Astrocyte of the spinal cord (primary cell): Measurements from ENCODE around the gene ORC4.

Experiments used
- DNase-seq: peaks from one replicate; pipeline ENCODE4 v3.0.0; 2011; ENCODE audit warnings: low read depth, low spot score
- H3K4me3 ChIP-seq: 2 replicates; pipeline ENCODE4 v1.5.1; 2011; ENCODE audit warnings: low read depth, mild to moderate bottlenecking, low read length, moderate library complexity
- in situ Hi-C: cut with HindIII; loops from 2 replicates; pipeline ENCODE4 v1.10.0; 2017; ENCODE audit warnings: low sequenced_read_pairs
- TF ChIP-seq, protein P1 (sequence below): IDR thresholded peaks from 2 replicates; pipeline ENCODE4 v1.5.1; 2012; ENCODE audit warnings: low read depth, mild to moderate bottlenecking, low read length, inconsistent platforms

ORC4 gene

DNA sequence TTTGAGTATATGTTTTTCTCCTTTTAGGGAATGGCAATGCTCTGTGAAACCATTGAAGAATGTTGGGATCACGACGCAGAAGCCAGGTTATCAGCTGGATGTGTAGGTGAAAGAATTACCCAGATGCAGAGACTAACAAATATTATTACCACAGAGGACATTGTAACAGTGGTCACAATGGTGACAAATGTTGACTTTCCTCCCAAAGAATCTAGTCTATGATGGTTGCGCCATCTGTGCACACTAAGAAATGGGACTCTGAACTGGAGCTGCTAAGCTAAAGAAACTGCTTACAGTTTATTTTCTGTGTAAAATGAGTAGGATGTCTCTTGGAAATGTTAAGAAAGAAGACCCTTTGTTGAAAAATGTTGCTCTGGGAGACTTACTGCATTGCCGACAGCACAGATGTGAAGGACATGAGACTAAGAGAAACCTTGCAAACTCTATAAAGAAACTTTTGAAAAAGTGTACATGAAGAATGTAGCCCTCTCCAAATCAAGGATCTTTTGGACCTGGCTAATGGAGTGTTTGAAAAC, 93.4 kb downstream of the ORC4 start:
- TF ChIP-seq, protein P1, sequence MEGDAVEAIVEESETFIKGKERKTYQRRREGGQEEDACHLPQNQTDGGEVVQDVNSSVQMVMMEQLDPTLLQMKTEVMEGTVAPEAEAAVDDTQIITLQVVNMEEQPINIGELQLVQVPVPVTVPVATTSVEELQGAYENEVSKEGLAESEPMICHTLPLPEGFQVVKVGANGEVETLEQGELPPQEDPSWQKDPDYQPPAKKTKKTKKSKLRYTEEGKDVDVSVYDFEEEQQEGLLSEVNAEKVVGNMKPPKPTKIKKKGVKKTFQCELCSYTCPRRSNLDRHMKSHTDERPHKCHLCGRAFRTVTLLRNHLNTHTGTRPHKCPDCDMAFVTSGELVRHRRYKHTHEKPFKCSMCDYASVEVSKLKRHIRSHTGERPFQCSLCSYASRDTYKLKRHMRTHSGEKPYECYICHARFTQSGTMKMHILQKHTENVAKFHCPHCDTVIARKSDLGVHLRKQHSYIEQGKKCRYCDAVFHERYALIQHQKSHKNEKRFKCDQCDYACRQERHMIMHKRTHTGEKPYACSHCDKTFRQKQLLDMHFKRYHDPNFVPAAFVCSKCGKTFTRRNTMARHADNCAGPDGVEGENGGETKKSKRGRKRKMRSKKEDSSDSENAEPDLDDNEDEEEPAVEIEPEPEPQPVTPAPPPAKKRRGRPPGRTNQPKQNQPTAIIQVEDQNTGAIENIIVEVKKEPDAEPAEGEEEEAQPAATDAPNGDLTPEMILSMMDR: no peak
- in situ Hi-C loops: no loop called here
- no peak for DNase-seq

DNA sequence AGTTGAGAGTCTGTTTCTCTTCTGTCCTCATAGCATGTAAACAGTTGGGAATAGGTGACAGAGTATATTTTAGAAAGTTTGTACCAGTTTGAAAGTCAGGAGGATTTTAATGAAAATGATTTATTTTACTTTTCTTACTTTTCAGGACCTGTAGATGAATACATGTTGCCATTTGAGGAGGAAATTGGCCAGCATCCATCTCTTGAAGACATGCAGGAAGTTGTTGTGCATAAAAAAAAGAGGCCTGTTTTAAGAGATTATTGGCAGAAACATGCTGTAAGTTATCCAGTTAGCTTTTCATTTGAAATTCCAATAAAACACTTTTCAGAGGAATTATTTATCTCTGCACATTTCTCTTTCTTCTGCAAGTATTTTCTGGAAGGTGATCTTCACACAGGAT, 94.7 kb downstream of the ORC4 start:
- DNase-seq: no peak
- in situ Hi-C loops: no loop called here
- H3K4me3 ChIP-seq: no peak overlapping the region
- TF ChIP-seq, protein P1: no peak

More for the DNA sequence above, 93.4 kb downstream of the ORC4 start:
- no peak overlapping the region for H3K4me3 ChIP-seq

GRCh38 chr2:147924647-147925046, 95.9 kb downstream of the ORC4 start:
- TF ChIP-seq, protein P1: no peak
- no peak overlapping the region for H3K4me3 ChIP-seq
- no peak for DNase-seq
- in situ Hi-C loops: no loop called here

DNA sequence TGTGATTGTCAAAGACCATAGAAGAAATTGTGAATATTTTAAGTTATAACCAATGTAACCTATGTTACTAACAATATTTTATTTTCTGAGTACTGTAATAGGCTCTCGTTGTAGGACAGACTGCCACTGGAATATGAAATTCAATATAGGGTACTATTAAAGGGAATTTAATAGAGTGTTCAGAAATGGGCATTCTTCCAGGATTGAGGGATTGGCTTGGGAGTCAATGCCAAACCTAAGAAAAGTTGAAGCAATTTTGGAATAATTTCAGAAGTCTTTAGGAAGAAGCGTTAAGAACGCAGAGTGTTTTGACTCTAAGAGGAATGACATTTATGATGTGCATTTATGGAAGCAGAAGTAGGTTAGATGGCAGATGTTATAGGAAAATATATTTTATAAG, 96.7 kb downstream of the ORC4 start:
- no peak for DNase-seq
- TF ChIP-seq, protein P1: no peak
- H3K4me3 ChIP-seq: no peak overlapping the region
- in situ Hi-C loops: no loop called here

GRCh38 chr2:147917161-147917560, 103.4 kb downstream of the ORC4 start:
- TF ChIP-seq, protein P1: no peak
- in situ Hi-C loops: no loop called here
- H3K4me3 ChIP-seq: no peak overlapping the region
- DNase-seq: no peak

DNA sequence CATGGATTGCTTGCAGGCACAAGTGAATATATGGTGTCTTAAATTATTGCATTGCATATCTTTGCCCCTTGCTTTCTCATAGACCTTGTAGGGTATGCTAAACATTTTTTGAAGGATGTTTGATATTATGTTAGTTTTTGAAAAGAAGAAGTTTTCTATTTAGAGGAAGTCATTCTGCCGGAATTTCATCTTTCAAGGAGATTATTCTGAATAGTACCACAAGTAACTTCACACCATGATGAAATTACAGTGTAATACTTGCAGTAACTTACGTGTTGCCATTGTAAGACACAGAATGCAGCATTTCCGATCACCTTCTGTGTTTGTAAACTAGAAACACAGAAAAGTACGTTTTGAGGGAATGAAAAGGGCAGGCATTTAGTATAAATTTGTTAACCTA, 103.8 kb downstream of the ORC4 start:
- no peak overlapping the region for H3K4me3 ChIP-seq
- TF ChIP-seq, protein P1: no peak
- in situ Hi-C loops: no loop called here
- no peak for DNase-seq

- DNase-seq: no peak
- TF ChIP-seq, protein P1: no peak
- no peak overlapping the region for H3K4me3 ChIP-seq
- in situ Hi-C loops: no loop called here
Observed at GRCh38 chr2:147916067-147916466, 104.5 kb downstream of the ORC4 start.
